ENCODE results near the gene IGFLR1.
"Not testable (repeated sequence)": the region's sequence is repeated elsewhere in the genome, so short reads cannot be mapped to it uniquely, and the experiment has no call there.

Gene IGFLR1

DNA sequence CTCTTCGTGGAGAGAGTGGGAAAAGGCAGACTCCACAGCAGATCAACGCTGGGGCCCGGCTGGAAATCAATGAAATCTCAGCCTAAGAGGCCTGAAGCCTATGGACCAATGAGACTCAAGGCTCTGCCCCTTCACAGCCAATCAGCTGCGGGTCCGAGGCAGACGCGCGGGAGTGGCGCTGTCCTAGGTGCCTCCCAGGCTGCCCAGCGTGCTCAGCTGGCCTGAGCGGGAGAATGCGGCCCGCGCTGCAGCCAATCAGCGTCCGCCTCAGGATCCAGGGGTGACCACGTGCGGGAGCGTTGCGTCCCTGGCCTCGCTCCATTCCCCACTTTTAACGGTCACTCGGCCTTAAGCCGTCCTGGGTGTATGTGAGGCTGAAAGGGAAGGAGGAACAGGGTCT, 38.0 kb downstream of the IGFLR1 start, which contains the start of gene ZBTB32:
ZBTB32 (plus strand) TSS at position 341 of the 400 bp plus-strand sequence. CDS start 10,069 bp downstream, outside the sequence.
- no peak for DNase-seq (ENCODE audit: low spot score)

DNA sequence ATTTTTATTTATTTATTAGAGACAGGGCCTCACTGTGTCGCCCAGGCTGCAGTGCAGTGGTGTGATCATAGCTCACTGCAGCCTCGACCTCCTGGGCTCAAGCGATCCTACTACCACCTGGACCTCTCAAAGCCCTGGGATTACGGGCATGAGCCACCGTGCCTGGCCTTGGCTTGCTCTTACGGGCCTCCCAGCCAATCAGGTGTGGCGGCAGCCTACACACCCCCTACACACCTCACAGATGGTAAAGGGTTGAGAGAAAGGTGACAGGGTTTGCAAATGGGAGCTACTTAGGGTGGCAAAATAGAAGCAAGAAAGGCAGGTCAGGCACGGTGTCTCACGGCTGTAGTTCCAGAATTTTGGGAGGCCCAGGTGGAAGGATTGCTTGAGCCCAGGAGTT, 38.9 kb downstream of the IGFLR1 start:
- no peak for DNase-seq (ENCODE audit: low spot score)

DNA sequence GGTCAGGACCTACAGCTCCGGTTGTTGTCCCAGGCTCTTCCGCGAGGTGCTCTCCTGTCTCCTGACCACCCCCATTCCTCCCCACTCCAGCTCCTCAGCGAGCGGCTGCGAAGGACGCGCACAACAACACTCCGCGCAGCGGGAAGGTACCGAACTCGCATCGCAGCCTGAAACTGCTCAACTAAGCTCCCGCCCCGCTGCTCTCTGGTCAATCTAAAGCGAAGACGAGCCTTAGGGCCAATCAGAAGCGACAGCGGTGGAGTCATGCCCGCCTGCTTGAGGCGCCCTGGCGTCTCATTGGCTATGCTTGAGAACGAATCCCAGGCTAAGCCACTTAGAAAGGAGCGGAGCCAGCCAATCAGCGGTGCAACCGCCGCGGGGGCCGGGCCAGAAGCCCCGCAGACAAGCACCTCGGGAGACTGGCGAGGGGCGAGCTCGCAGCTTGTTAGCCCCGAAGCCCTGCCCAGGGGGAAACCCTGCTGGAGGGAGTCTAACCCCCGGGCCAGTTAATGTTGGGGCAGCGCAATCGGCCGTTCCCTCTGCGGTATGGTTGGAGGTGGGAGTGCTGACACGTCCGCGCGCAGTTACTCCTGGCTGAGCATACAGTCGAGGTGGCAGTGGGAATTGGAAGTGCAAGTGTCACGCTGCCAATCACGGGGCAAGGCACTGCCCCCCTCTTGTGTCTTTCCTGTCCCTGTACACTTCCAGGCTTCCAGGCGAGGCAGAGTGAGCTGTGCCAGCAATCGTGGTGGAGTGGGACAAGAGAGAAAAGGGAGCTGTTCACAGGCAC, 39.8 kb downstream of the IGFLR1 start:
- DNase-seq (ENCODE audit: low spot score): peak; percentile 99

DNA sequence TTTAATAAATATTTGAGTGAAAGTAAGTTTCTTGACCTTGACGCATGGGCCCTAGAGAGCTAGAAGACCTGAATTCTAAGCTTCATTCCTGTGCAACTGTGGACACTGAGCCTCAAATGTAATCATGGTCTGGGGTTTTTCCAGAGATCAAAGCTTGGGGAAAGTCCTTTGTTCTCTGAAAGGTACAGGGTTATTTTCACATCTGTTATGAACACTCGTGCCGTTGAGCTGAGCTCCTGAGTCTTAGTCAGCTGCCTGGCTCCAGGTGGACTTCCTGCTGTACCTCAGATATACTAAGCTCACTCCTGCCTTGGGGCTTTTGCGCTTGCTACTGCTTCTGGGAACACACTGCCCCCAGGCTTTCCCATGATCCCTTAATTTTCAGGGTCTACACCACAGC, 45.4 kb downstream of the IGFLR1 start:
- no peak for DNase-seq (ENCODE audit: low spot score)

DNA sequence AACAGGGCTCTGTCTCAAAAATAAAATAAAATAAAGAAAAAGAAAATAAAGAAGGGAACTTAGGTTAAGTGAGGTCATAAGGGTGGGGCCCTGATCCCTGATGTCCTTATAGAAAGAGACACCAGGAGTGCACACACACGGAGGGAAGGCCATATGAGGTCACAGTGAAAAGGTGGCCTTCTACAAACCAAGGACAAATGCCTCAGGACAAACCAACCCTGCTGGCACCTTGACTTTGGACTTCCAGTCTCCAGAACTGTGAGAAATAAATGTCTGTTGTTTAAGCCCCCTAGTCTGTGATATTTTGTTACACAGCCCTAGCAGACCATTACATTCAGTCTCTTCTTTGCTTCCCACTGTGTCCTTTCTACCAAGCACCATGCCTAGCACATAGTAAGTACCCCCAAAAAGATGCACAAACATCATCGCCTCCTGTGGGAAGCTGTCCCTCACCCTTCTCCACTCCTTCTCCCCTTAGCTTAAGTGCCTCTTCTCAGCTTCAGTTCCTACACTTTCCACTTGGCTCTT, 46.3 kb downstream of the IGFLR1 start:
- DNase-seq (ENCODE audit: low spot score): no peak

DNA sequence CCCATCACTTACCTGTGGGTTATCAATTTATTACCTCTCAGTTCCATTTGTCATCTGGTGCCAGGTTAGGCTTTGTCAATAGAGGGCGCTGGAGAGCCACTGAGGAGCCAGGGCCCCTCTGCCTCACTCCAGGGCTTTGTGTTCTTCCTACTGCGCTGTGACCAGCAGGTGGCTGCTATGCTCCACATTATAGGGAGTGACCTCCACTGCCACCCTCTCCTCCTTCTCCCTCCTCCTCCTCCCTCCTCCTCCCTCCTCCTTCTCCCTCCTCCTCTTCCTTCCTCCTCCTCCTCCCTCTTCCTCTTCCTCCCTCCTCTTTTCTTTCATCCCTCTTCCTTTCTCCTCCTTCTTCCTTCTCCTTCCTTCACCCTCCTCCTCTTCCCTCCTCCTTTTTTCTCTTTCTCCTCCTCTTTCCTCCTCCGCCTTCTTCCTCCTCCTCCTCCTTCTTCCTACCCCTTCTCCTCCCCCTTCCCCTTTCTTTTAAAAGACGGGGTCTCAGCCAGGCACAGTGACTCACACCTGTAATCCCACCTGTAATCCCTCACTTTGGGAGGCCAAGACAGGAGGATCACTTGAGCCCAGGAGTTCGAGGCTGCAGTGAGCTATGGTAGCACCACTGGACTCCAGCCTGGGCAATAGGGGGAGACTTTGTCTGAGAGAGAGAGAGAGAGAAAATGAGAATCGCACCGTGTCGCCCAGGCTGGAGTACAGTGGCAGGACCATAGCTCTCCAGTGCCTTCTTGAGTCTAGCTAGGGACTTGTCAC, 48.2 kb downstream of the IGFLR1 start:
- peak; percentile 91 for DNase-seq (ENCODE audit: low spot score)

DNA sequence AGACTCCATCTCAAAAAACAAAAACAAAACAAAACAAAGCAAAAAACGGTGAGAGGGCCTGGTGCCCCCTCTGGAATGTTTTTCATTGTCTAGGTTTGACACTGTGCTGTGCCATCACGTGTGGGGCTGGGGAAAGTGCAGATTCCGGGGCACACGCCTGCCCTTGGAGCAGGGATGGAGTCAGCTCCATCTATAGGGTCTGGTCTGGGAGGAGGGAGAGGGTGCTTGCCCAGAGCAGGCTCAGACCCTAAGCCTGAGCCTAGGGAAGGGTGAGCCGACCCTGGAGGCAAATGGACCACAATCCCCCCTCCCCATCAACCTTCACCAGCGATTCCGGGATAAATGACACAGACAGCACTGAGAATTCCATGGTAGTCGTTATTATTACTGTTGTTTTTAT, 48.8 kb downstream of the IGFLR1 start:
- no peak for DNase-seq (ENCODE audit: low spot score)

DNA sequence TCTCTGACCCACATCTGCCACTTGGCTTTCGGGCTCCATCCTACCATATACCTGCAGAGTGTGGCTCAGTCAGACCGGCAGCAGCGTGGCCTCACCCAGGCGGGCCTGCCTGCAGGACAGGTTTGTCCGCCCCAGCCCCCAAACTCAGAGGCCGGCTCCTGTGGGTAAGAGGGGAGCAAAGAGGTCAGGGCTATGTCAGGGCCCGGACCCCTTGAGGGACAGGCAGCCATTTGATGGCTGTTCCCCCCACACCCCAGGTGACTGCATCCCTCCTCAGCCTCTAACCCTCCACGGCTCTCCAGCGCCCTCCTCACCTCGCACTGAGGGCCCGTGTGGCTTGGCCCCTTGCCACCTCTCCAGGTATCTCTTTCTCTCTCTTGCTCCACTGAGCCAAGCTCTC, 50.2 kb downstream of the IGFLR1 start:
- DNase-seq (ENCODE audit: low spot score): no peak

DNA sequence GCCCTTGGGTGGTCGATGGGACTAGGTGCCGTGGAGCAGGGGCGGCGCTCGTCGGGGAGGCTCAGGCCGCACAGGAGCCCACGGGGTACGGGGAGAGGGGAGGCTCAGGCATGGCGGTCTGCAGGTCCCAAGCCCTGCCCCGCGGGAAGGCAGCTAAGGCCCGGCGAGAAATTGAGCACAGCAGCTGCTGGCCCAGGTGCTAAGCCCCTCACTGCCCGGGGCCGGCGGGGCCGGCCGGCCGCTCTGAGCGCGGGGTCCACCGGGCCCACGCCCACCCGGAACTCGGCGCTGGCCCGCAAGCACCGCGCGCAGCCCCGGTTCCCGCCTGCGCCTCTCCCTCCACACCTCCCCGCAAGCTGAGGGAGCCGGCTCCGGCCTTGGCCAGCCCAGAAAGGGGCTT, 51.1 kb downstream of the IGFLR1 start:
- DNase-seq (ENCODE audit: low spot score): not testable (repeated sequence)

DNA sequence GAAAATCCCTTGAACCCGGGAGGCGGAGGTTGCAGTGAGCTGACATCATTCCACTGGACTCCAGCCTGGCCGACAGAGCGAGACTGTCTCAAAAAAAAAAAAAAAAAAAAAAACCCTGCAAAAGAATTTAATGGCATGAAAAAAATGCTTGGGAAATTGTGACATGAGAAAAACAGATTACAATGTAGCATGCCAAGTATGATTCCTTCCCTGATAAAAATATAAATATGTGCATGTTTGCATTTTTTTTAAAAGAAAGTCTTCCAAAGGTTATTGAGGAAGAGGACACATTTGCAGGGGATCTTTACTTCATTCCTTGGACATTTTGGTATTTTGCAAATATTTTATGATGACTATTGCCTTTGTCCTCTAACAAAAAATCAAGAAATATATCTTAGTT, 52.4 kb downstream of the IGFLR1 start:
- no peak for DNase-seq (ENCODE audit: low spot score)
